MM.1S (cell line): Measurements from ENCODE around the gene FRMD3.

Source experiments
- DNase-seq: peaks from one replicate; pipeline ENCODE4 v3.0.0-alpha.2; 2015
- H2AFZ ChIP-seq: fragments of 300-600 bp; sonication (generic); 2 replicates; pipeline ENCODE4 v1.6.0; 2016; ENCODE audit warnings: antibody characterized with exemption, low read length
- H3F3A ChIP-seq: fragments of 300-600 bp; sonication (generic); 2 replicates; pipeline ENCODE4 v1.6.1; 2016; ENCODE audit warnings: mild to moderate bottlenecking, antibody characterized with exemption, low read length, moderate library complexity, mixed read lengths; ENCODE audit not compliant: insufficient read depth
- H3K27ac ChIP-seq: fragments of 300-600 bp; sonication (generic); 2 replicates; pipeline ENCODE4 v1.5.1; 2016; ENCODE audit warnings: mild to moderate bottlenecking, low read length
- H3K27me3 ChIP-seq: fragments of 300-600 bp; sonication (generic); replicated peaks from 2 replicates; pipeline ENCODE4 v1.6.0; 2016; ENCODE audit warnings: low read length; ENCODE audit not compliant: insufficient read depth
- H3K36me3 ChIP-seq: fragments of 300-600 bp; sonication (generic); replicated peaks from 2 replicates; pipeline ENCODE4 v1.6.1; 2016; ENCODE audit warnings: mild to moderate bottlenecking, low read length, mixed read lengths; ENCODE audit not compliant: insufficient read depth
- H3K4me1 ChIP-seq: fragments of 300-600 bp; sonication (generic); 2 replicates; pipeline ENCODE4 v1.6.1; 2016; ENCODE audit warnings: low read length, mixed read lengths
- H3K4me2 ChIP-seq: fragments of 300-600 bp; sonication (generic); 2 replicates; pipeline ENCODE4 v1.6.0; 2016; ENCODE audit warnings: low read depth, low read length
- H3K4me3 ChIP-seq: fragments of 300-600 bp; sonication (generic); 2 replicates; pipeline ENCODE4 v1.5.1; 2016; ENCODE audit warnings: low read length, mixed read lengths
- H3K79me2 ChIP-seq: fragments of 300-600 bp; sonication (generic); 2 replicates; pipeline ENCODE4 v1.6.1; 2016; ENCODE audit warnings: mixed run types, low read length, mixed read lengths
- H3K9ac ChIP-seq: fragments of 300-600 bp; sonication (generic); 2 replicates; pipeline ENCODE4 v1.6.1; 2016; ENCODE audit warnings: low read length, mixed read lengths
- H3K9me2 ChIP-seq: fragments of 300-600 bp; sonication (generic); replicated peaks from 2 replicates; pipeline ENCODE4 v1.6.1; 2016; ENCODE audit warnings: mild to moderate bottlenecking, low read length, mixed read lengths; ENCODE audit not compliant: insufficient read depth
- H3K9me3 ChIP-seq: fragments of 300-600 bp; sonication (generic); replicated peaks from 2 replicates; pipeline ENCODE4 v1.6.1; 2016; ENCODE audit warnings: mild to moderate bottlenecking, low read length, mixed read lengths; ENCODE audit not compliant: insufficient read depth
- H4K20me1 ChIP-seq: fragments of 300-600 bp; sonication (generic); 2 replicates; pipeline ENCODE4 v1.6.1; 2016; ENCODE audit warnings: mild to moderate bottlenecking, low read length, moderate library complexity, mixed read lengths; ENCODE audit not compliant: insufficient read depth
- CTCF ChIP-seq: fragments of 300-600 bp; sonication (generic); IDR thresholded peaks from 2 replicates; pipeline ENCODE4 v1.5.1; 2016; ENCODE audit warnings: antibody characterized with exemption, low read length, mixed read lengths
- EZH2 ChIP-seq: fragments of 300-600 bp; sonication (generic); optimal IDR thresholded peaks from 2 replicates; pipeline ENCODE3; 2017; ENCODE audit warnings: low read depth, mild to moderate bottlenecking, antibody characterized with exemption, low read length, mixed read lengths
- EZH2phosphoT487 ChIP-seq: fragments of 300-600 bp; sonication (generic); IDR thresholded peaks from 2 replicates; pipeline ENCODE4 v1.6.1; 2018; ENCODE audit warnings: antibody characterized with exemption, low read length

FRMD3 gene

GRCh38 chr9:83431101-83432060 lies 106.8 kb downstream of the FRMD3 start:
- Histone ChIP-seq H3K36me3 (no peaks in the 10 kb centered on the region), H3K4me2 (no peak overlapping the region), H3K9ac (no peak overlapping the region), H3K4me1 (peaks cover 7% of the 10 kb centered on the region; the same call in 1 of the 2 replicates), H3K9me3 (no peaks in the 10 kb centered on the region), H3K79me2 (no peaks in the 10 kb centered on the region), H3K27ac (no peak overlapping the region), H3K4me3 (no peak overlapping the region), H3F3A (no peaks in the 10 kb centered on the region), H4K20me1 (no peaks in the 10 kb centered on the region), H2AFZ (no peak overlapping the region), H3K9me2 (no peaks in the 10 kb centered on the region), H3K27me3 (no peaks in the 10 kb centered on the region)
- TF ChIP-seq EZH2 (no peak), CTCF (no peak), EZH2phosphoT487 (no peak)
- DNase-seq = peak; percentile 14

GRCh38 chr9:83430681-83431080 lies 107.5 kb downstream of the FRMD3 start:
- DNase-seq = no peak
- H3K9me3 ChIP-seq = no peaks in the 10 kb centered on the region
- H3K79me2 ChIP-seq = no peaks in the 10 kb centered on the region
- TF ChIP-seq EZH2 = no peak
- TF ChIP-seq CTCF = no peak
- TF ChIP-seq EZH2phosphoT487 = no peak
- no peak overlapping the region for H3K4me2 ChIP-seq
- no peaks in the 10 kb centered on the region for H3K27me3 ChIP-seq
- H3K4me1 ChIP-seq = peaks cover 7% of the 10 kb centered on the region; the same call in 1 of the 2 replicates
- no peak overlapping the region for H2AFZ ChIP-seq
- no peaks in the 10 kb centered on the region for H3K36me3 ChIP-seq
- no peaks in the 10 kb centered on the region for H4K20me1 ChIP-seq
- no peak overlapping the region for H3K4me3 ChIP-seq
- no peak overlapping the region for H3K9ac ChIP-seq
- H3F3A ChIP-seq = no peaks in the 10 kb centered on the region
- no peaks in the 10 kb centered on the region for H3K9me2 ChIP-seq
- H3K27ac ChIP-seq = no peak overlapping the region

- no peaks in the 10 kb centered on the region for H3K79me2 ChIP-seq
- no peaks in the 10 kb centered on the region for H4K20me1 ChIP-seq
- H3K9me2 ChIP-seq = no peaks in the 10 kb centered on the region
- no peak overlapping the region for H2AFZ ChIP-seq
- H3K4me2 ChIP-seq = no peak overlapping the region
- no peak overlapping the region for H3K9ac ChIP-seq
- no peaks in the 10 kb centered on the region for H3K9me3 ChIP-seq
- H3K27me3 ChIP-seq = no peaks in the 10 kb centered on the region
- no peaks in the 10 kb centered on the region for H3F3A ChIP-seq
- peaks cover 7% of the 10 kb centered on the region; the same call in 1 of the 2 replicates for H3K4me1 ChIP-seq
- no peak for TF ChIP-seq EZH2
- TF ChIP-seq EZH2phosphoT487 = no peak
- no peak for TF ChIP-seq CTCF
- H3K27ac ChIP-seq = no peak overlapping the region
- no peak for DNase-seq
- H3K36me3 ChIP-seq = no peaks in the 10 kb centered on the region
- no peak overlapping the region for H3K4me3 ChIP-seq
Measured at GRCh38 chr9:83429229-83429628, 109.0 kb downstream of the FRMD3 start.
